ENCODE measurements around the gene STK11IP. TPM values are rescaled to one million over a fixed set of nuclear protein-coding genes. Genes with fewer than 3 reads are reported as not detected.

The STK11IP gene
- total RNA-seq, 4 donors from 2014 or later, result 12.3 to 21.3 (median 14.4) TPM

DNA sequence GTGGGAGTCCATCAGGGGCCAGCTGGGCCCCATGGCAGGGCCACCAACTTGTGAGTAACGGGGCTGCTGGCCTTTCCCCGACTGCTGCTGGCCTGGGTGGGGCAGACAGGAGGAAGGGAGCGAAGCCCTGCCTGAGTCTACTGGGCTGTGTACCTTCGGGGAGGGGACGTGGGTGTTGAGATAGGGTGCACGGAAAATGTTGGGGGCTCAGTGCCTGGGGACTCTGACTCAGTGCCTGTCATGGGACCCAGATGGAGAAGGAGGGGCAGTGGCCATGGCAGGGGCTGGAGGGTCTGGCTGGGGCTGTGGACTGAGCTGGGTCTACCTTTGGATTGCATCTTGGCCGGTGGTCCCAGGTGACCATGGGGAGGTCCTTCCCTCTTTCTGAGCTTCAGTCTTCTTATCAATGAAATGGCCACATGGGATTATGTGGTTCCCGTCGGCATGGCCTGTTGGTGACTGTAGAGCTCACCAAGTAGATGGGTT lies 33.8 kb downstream of the STK11IP start:
- H3K36me3 ChIP-seq, result no peaks in the 10 kb centered on the region
- WGBS, 2 donors, result 84 to 88% methylated on average over 3 to 6 of the region's 9 CpGs
- peaks cover 0 to 29% (median 0%) of the 10 kb centered on the region in 4 donors for H3K27me3 ChIP-seq
- H3K4me3 ChIP-seq, result no peak overlapping the region
- H3K9me3 ChIP-seq, result no peaks in the 10 kb centered on the region
- intact Hi-C loops (cut with DNase I), result no loop called here
- H3K27ac ChIP-seq, result no peak overlapping the region
- peaks cover 6 to 14% (median 11%) of the 10 kb centered on the region in 3 donors for H3K4me1 ChIP-seq
- no peak for TF ChIP-seq POLR2A (IDR thresholded peaks at IDR 0.05)
- TF ChIP-seq, protein P1, sequence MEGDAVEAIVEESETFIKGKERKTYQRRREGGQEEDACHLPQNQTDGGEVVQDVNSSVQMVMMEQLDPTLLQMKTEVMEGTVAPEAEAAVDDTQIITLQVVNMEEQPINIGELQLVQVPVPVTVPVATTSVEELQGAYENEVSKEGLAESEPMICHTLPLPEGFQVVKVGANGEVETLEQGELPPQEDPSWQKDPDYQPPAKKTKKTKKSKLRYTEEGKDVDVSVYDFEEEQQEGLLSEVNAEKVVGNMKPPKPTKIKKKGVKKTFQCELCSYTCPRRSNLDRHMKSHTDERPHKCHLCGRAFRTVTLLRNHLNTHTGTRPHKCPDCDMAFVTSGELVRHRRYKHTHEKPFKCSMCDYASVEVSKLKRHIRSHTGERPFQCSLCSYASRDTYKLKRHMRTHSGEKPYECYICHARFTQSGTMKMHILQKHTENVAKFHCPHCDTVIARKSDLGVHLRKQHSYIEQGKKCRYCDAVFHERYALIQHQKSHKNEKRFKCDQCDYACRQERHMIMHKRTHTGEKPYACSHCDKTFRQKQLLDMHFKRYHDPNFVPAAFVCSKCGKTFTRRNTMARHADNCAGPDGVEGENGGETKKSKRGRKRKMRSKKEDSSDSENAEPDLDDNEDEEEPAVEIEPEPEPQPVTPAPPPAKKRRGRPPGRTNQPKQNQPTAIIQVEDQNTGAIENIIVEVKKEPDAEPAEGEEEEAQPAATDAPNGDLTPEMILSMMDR (IDR thresholded peaks at IDR 0.05), result no peak
- no peak for DNase-seq

- intact Hi-C loops (cut with DNase I), result no loop called here
- Histone ChIP-seq H3K9me3 (no peaks in the 10 kb centered on the region), H3K4me3 (no peak overlapping the region), H3K36me3 (no peaks in the 10 kb centered on the region), H3K4me1 (peaks cover 6 to 11% (median 9%) of the 10 kb centered on the region in 3 donors), H3K27me3 (peaks cover 0 to 24% (median 0%) of the 10 kb centered on the region in 4 donors), H3K27ac (no peak overlapping the region)
- no peak for TF ChIP-seq POLR2A (IDR thresholded peaks at IDR 0.05)
- TF ChIP-seq, protein P1 (IDR thresholded peaks at IDR 0.05), result no peak
- 83 to 84% methylated on average over 10 to 17 of the region's 34 CpGs for WGBS, 2 donors
- DNase-seq, result no peak
These were observed 34.5 kb downstream of the STK11IP start for GRCh38 chr2:219631904-219632759.

DNA sequence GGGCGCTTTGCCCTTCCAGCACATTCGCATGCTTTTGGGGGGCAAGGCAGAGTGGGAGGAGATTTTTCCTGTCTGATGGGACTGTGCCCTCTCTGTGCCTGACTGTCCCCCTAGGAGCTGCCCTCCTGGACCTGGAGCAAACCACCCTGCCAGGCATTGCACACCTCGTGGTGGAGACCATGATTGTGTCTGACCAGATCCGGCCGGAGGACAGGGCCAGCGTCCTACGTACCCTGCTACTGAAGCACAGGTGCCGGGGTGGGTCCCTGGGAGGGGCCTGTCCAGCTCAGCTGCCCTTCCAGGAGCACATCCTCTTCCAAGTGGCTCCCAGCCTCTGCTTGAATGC lies 35.1 kb downstream of the STK11IP start:
- WGBS, 2 donors, result 100% methylated on average over 1 of the region's 8 CpGs; no CpG with 5 or more reads in 1 of the 2 donors
- TF ChIP-seq, protein P1 (IDR thresholded peaks at IDR 0.05), result no peak
- no peak for TF ChIP-seq POLR2A (IDR thresholded peaks at IDR 0.05)
- Histone ChIP-seq H3K27me3 (peaks cover 0 to 19% (median 0%) of the 10 kb centered on the region in 4 donors), H3K27ac (no peak overlapping the region), H3K36me3 (no peaks in the 10 kb centered on the region), H3K4me1 (peaks cover 5 to 7% (median 5%) of the 10 kb centered on the region in 3 donors), H3K4me3 (no peak overlapping the region), H3K9me3 (no peaks in the 10 kb centered on the region)
- no peak for DNase-seq
- intact Hi-C loops (cut with DNase I), result no loop called here

DNA sequence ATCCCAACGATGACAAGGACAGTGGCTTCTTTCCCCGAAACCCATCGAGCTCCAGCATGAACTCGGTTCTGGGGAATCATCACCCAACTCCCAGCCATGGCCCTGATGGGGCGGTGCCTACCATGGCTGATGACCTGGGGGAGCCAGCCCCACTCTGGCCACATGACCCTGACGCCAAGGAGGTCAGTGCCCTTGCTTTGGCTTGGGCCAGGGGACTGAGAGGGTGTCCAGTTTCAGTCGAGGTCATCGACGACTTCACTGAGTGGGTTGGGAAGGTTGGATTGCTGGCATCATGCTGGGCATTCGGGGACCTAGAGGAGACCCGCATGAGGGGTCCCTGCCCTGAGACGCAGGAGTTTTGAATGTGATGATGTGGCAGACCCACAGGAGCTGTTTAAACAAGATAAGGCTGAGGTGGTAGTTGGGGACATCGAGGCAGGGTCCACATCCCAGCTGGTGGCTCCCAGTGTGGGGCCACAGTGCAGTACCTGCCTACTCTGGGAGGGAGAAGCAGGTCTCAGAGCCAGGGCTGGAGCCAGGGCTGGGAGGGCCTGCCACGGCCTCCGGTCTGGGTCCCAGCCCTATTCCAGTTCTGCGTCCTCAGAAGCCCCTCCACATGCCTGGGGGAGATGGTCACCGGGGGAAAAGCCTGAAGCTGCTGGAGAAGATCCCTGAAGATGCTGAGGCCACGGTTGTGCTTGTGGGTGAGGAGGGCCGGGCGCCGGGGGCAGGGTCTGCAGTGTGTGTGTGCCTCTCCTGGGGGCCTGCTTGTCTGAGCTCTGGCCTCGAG lies 35.8 kb downstream of the STK11IP start:
- WGBS, 2 donors, result 91% methylated on average over 12 to 13 of the region's 22 CpGs
- H3K36me3 ChIP-seq, result no peaks in the 10 kb centered on the region
- DNase-seq, result no peak
- H3K27ac ChIP-seq, result no peak overlapping the region
- intact Hi-C loops (cut with DNase I), result no loop called here
- H3K27me3 ChIP-seq, result peaks cover 0 to 11% (median 0%) of the 10 kb centered on the region in 4 donors
- H3K9me3 ChIP-seq, result no peaks in the 10 kb centered on the region
- no peak overlapping the region for H3K4me3 ChIP-seq
- no peaks in the 10 kb centered on the region for H3K4me1 ChIP-seq
- no peak for TF ChIP-seq POLR2A (IDR thresholded peaks at IDR 0.05)
- TF ChIP-seq, protein P1 (IDR thresholded peaks at IDR 0.05), result no peak

Data from esophagus squamous epithelium (tissue), 5 donors.